ENCODE data around the gene CFTR. TPM values are rescaled to one million over a fixed set of nuclear protein-coding genes. Genes with fewer than 3 reads are reported as not detected.

Gene CFTR
- total RNA-seq, 1 experiment from 2014 or later = 1.2 TPM

DNA sequence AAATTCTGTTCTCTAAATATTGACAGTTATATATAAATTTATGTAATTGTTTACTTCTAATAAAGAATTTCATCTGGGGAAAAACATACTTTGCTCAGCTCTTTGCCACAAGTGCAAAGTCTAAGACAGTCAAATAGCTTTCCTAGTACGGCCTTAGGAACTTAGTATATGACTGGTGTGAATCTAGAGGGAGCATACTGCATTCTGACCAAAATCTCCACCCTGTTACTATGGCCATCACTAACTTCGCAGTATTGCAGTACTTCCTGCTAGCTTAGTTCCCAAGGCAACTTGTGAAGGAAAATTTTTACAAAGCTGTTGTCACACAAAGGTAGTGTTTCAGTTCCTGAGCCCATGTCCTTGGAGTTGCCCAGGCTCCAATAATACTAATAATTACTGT lies 181.5 kb downstream of the CFTR start:
- no peaks in the 10 kb centered on the region for H3K27me3 ChIP-seq (ENCODE audit: insufficient read depth, low read length)
- Mint-ChIP-seq H3K27me3 (ENCODE audit: low read depth) (no peaks in the 10 kb centered on the region; the same call in 1 of the 2 replicates), H3K4me3 (no peak overlapping the region), H3K36me3 (ENCODE audit: insufficient read depth in 1 of 3, low read depth in 3 of 3) (no peaks in the 10 kb centered on the region), H3K4me1 (no peaks in the 10 kb centered on the region), H3K27ac (no peak overlapping the region), H3K9me3 (no peaks in the 10 kb centered on the region; a peak in 1 of 5 replicates)
- no peak overlapping the region for H3K18ac ChIP-seq (ENCODE audit: insufficient read length, low read depth, low read length)
- no peak overlapping the region for H4K5ac ChIP-seq (ENCODE audit: insufficient read length, low read depth, low read length)
- H3K27ac ChIP-seq (ENCODE audit: insufficient read length, low read depth, low read length) = no peak overlapping the region
- DNase-seq = no peak
- H3K79me2 ChIP-seq (ENCODE audit: insufficient read depth, low read length) = no peaks in the 10 kb centered on the region
- H3K9ac ChIP-seq (ENCODE audit: extremely low read depth, insufficient read length, low read length) = no peak overlapping the region
- no peak overlapping the region for H2BK15ac ChIP-seq (ENCODE audit: low read depth, low read length)
- no peak overlapping the region for H4K8ac ChIP-seq (replicated peaks; ENCODE audit: insufficient read length, low read depth, low read length)
- H3K23ac ChIP-seq (ENCODE audit: insufficient read length, low read depth, low read length) = no peak overlapping the region
- no peak overlapping the region for H3K4me2 ChIP-seq (ENCODE audit: insufficient read depth, insufficient read length, low read length)
- H2BK12ac ChIP-seq (ENCODE audit: insufficient read length, low read depth, low read length) = no peak overlapping the region
- H2AFZ ChIP-seq (ENCODE audit: low read length) = no peak overlapping the region
- H3K14ac ChIP-seq (ENCODE audit: insufficient read depth, low read length) = no peak overlapping the region
- H3K23me2 ChIP-seq (ENCODE audit: insufficient read length, low read depth, low read length, poor library complexity, severe bottlenecking) = no peaks in the 10 kb centered on the region
- H3K79me1 ChIP-seq (ENCODE audit: insufficient read depth, low read depth, low read length, poor library complexity, severe bottlenecking) = no peaks in the 10 kb centered on the region
- no peak overlapping the region for H2BK20ac ChIP-seq (ENCODE audit: low read depth, low read length, poor library complexity, severe bottlenecking)
- H4K91ac ChIP-seq (ENCODE audit: insufficient read length, low read depth, low read length) = no peak overlapping the region
- H3K4ac ChIP-seq (ENCODE audit: low read depth, low read length) = no peak overlapping the region
- no CpG with 5 or more reads among the region's 2 CpGs for WGBS (ENCODE audit: extremely low coverage, insufficient read length, low lambda C conversion rate)
- no peak for TF ChIP-seq CTCF (conservative IDR thresholded peaks at IDR 0.05)
- H2AK5ac ChIP-seq (ENCODE audit: insufficient read length, low read length) = no peak overlapping the region
- no peak overlapping the region for H3T11ph ChIP-seq (ENCODE audit: low read length)
- no peaks in the 10 kb centered on the region for H4K20me1 ChIP-seq (ENCODE audit: control insufficient read depth, insufficient read depth, insufficient read length)
- H2BK5ac ChIP-seq (ENCODE audit: insufficient read length, low read length) = no peak overlapping the region
- H3K9me3 ChIP-seq (ENCODE audit: control insufficient read depth, low read depth, low read length) = no peaks in the 10 kb centered on the region
- no peak overlapping the region for H3K56ac ChIP-seq (ENCODE audit: insufficient read length, low read depth, low read length)
- H2BK120ac ChIP-seq (ENCODE audit: low read depth, low read length, poor library complexity, severe bottlenecking) = no peak overlapping the region
- H3K4me1 ChIP-seq (ENCODE audit: insufficient read depth, low read length) = no peaks in the 10 kb centered on the region
